ENCODE results near the gene PRR9.

- TF ChIP-seq EP300 (IDR thresholded peaks at IDR 0.05) (no peak), POLR2A (IDR thresholded peaks at IDR 0.05) (no peak)
Observed at GRCh38 chr1:153220606-153221303, 3.4 kb downstream of the PRR9 start.
